ENCODE data around the gene HOMER3.
A peak's percentile ranks its signal among the peaks of the same experiment; 100 is the strongest.

The HOMER3 gene

GRCh38 chr19:18980432-18981020, 39.5 kb upstream of the HOMER3 start:
- no peak for DNase-seq (ENCODE audit: extremely low read depth, low read depth)
- TF ChIP-seq CTCF (IDR thresholded peaks at IDR 0.05; ENCODE audit: low read depth, low read length): no peak

- TF ChIP-seq CTCF (IDR thresholded peaks at IDR 0.05; ENCODE audit: low read depth, low read length): no peak
- no peak for DNase-seq (ENCODE audit: extremely low read depth, low read depth)
These were observed 37.6 kb upstream of the HOMER3 start for GRCh38 chr19:18978616-18979015.

- DNase-seq (ENCODE audit: extremely low read depth, low read depth): no peak
- no peak for TF ChIP-seq CTCF (IDR thresholded peaks at IDR 0.05; ENCODE audit: low read depth, low read length)
These were observed 34.9 kb upstream of the HOMER3 start for GRCh38 chr19:18975869-18976268.

- no peak for DNase-seq (ENCODE audit: extremely low read depth, low read depth)
These were observed 34.0 kb upstream of the HOMER3 start for GRCh38 chr19:18975011-18975410.

GRCh38 chr19:18972851-18973250, 31.8 kb upstream of the HOMER3 start:
- no peak for TF ChIP-seq CTCF (IDR thresholded peaks at IDR 0.05; ENCODE audit: low read depth, low read length)
- DNase-seq (ENCODE audit: extremely low read depth, low read depth): no peak

More at GRCh38 chr19:18975011-18975410, 34.0 kb upstream of the HOMER3 start:
- no peak for TF ChIP-seq CTCF (IDR thresholded peaks at IDR 0.05; ENCODE audit: low read depth, low read length)

GRCh38 chr19:18972301-18972811, 31.3 kb upstream of the HOMER3 start:
- DNase-seq (ENCODE audit: extremely low read depth, low read depth): peak; percentile 39
- TF ChIP-seq CTCF (IDR thresholded peaks at IDR 0.05; ENCODE audit: low read depth, low read length): no peak

- no peak for DNase-seq (ENCODE audit: extremely low read depth, low read depth)
- no peak for TF ChIP-seq CTCF (IDR thresholded peaks at IDR 0.05; ENCODE audit: low read depth, low read length)
These were observed 29.1 kb upstream of the HOMER3 start for GRCh38 chr19:18969931-18970659.
